ENCODE data around the gene GGT6.
A peak's percentile ranks its signal among the peaks of the same experiment; 100 is the strongest.

The GGT6 gene

DNA sequence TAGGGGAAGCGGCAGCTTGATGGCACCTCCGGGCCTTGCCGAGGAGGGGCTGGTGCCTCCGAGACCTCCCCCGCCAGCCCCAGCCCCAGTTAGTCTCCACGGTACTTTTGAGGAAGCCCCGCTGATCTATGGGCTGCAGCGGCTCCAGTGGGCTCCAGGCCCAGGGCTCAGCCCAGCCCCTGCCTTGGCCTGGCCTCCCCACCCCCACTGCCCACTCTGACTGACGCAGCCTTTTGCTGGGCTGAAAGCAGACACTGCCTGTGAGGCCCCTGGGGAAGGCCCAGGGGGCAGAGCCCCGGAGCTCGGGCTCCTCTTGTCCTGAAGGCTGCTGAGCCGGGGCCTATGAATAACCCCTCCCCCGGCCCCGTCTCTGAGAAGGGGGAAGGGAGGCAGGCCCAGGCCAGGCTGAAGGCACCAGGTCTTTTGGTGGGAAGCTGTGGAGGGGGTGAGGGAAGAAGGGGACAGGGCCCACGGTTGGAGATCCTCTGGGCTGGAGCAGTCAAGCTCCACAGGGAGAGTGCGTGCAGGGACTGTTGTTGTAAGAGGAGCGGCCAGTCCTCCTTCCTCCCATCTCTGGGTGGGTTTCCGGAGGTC lies 16.4 kb upstream of the GGT6 start:
- no peak overlapping the region for H3K4me3 ChIP-seq (ENCODE audit: low read depth, low read length)

DNA sequence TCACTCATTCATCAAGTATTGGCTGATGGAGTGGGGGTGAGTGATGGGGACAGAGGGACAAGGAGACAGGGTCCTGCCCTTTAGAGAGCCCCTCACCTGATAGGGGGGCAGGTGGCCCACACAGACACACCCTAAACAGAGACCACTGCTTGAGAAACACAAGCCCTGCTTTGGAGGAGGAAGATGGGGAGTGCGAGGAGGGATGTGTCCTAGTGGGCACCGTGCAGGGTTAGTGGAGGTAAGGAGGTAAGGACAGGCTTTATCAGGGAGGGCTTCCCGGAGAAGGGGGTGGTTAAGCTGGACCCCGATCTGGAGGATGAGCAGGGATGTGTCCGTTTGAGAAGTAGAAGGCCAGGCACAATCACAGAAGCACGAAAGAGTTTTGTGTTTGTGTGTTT lies 15.8 kb upstream of the GGT6 start:
- no peak overlapping the region for H3K4me3 ChIP-seq (ENCODE audit: low read depth, low read length)

DNA sequence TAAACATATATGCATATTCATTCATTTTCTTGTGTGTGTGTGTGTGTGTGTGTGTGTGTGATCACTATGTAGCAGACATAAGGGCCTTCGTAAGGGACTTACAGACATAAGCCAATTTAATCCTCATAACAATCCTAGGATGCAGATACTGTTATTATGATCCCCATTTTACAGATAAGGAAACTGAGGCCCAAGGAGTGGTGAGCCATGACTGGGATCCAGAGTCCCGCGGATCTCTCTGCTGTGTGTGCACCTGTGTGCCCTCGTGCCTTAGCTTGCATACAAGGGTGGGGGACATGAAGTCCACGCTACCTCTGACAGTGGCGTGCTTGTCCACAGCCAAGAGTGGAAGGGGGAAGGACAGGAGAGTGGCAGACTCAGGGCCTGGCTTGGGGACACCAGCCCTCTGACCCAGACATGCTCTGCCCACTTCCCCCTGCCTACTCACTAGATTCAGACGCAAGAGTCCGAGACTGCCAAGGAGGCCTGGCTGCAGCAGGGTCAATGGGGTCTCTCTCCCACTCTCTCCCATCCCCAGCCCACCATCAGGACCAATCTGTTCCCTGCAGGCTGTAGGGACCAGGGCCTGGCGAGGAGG lies 14.2 kb upstream of the GGT6 start:
- H3K4me3 ChIP-seq (ENCODE audit: low read depth, low read length): no peak overlapping the region

DNA sequence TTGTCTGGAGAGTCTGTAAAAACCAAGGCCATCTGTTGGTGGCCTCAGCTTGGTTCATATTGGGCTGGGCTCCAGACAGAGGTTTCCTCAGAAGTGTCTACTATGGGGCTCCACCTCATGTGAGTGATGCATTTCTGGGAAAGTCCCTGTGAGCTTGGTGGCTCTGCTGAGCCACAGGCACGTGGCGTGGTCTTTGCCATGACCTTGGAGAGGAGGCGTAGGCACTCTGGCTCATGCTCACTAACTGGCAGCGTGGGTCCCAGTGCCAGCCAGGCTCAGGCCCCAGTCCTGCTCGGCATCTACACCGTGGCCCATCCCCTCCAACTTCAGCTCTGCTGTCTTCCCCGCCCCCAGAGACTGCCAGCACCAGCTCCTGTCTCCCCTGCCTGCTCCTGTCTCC lies 13.3 kb upstream of the GGT6 start:
- no peak overlapping the region for H3K4me3 ChIP-seq (ENCODE audit: low read depth, low read length)

DNA sequence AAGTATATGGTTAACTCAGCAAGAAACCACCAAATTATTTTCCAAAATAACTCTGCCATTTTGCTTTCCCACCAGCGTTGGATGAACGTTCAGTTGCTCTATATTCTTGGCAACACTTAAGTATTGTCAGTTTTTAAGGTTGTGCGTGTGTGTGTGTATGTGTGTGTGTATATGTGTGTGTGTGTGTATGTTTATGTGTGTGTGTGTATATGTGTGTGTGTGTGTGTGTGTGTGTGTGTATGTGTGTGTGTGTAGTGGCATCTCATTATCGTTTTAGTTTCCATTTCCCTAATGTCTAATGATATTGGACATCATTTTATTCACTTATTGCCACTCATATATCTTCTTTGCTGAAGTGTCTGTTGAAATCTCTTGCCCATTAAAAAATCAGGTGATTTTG lies 12.7 kb upstream of the GGT6 start:
- H3K4me3 ChIP-seq (ENCODE audit: low read depth, low read length): no peak overlapping the region

DNA sequence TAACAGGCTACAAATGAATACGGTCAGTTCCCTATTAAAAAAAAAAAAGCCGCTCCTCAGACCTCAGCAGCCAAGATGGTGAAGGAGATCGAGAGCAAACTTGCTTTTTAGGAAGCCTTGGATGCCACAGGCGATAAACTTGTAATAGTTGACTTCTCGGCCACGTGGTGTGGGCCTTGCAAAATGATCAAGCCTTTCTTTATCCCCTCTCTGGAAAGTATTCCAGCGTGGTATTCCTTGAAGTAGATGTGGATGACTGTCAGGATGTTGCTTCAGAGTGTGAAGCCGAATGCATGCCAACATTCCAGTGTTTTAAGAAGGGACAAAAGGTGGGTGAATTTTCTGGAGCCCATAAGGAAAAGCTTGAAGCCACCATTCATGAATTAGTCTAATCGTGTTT lies 11.8 kb upstream of the GGT6 start:
- no peak overlapping the region for H3K4me3 ChIP-seq (ENCODE audit: low read depth, low read length)

DNA sequence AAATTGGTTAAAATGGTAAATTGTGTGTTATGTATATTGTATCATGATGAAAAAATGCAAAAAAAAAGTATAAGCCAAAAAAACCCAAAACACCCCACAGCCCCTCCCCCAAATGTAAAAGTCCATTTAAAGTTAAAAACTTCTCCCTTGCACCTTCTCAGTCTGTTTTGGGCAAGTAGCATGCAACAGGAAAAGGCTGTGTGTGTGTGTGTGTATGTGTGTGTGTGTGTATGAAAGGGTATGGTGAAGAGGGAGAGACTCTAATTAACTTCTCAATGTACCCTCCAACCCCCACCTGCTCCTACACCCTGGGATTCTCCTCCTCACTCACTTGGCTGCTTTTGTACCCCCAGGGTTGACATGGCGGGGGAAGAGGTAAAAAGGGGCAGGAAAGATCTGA lies 9.2 kb upstream of the GGT6 start:
- no peak overlapping the region for H3K4me3 ChIP-seq (ENCODE audit: low read depth, low read length)

DNA sequence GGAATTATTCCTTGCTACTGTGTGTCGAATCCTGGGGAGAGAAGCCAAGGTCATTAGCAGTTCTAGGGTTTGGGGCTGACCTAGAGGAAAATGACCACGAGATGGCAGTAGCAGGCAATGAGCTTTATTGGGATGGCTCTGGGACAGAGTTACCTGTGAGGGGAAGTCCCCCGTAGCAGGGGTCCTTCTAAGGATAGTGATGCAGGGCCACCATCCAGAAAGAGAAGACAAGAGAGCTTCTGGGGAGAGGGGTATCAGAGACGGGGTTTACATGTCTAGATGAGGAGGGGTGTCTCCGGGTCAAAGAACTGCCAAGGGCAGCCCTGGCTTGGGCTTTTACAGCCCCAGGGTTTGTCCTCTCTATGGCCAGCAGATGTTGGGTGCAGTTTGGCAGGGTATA lies 6.4 kb upstream of the GGT6 start:
- no peak overlapping the region for H3K4me3 ChIP-seq (ENCODE audit: low read depth, low read length)

DNA sequence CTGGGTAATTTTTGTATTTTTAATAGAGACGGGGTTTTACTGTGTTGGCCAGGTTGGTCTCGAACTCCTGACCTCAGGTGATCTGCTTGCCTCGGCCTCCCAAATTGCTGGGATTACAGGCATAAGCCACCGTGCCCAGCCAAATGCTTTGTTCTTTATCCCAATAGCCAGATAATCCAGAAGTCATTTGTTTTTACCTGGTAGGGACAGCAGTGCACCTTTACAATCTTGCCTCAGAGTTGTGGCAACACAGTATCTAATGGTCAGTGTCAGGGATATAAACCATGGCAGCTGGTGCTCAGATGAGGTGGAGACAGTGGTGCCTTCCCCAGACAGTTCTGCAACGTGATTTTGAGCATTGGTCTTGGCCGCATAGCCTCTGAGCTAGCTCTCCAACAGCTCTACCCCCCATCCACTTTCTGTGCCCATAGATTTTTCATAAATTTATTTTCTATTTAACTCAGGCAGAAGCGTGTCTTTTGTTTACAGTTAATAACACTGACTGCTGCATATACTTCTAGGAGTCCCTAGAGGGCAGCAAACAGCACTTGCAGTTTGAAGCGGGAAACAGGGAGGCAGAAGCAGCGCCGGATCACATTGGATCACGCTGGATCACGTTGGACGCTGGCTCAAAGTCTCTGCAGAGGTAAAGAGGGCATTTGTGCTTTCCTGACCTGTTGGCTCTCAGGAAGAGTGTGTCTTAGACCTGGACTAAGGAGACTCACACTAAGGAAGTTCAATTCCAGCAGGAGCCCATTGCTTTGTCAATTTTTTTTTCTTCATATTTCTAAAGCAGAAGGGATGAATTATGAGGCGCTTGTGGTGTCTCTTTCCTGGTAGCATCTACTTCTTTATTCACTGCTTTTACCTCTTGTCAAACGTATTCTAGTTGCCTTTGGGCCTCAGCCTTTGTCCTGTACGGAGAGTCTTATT lies 5.1 kb upstream of the GGT6 start:
- H3K4me3 ChIP-seq (ENCODE audit: low read depth, low read length): no peak overlapping the region

DNA sequence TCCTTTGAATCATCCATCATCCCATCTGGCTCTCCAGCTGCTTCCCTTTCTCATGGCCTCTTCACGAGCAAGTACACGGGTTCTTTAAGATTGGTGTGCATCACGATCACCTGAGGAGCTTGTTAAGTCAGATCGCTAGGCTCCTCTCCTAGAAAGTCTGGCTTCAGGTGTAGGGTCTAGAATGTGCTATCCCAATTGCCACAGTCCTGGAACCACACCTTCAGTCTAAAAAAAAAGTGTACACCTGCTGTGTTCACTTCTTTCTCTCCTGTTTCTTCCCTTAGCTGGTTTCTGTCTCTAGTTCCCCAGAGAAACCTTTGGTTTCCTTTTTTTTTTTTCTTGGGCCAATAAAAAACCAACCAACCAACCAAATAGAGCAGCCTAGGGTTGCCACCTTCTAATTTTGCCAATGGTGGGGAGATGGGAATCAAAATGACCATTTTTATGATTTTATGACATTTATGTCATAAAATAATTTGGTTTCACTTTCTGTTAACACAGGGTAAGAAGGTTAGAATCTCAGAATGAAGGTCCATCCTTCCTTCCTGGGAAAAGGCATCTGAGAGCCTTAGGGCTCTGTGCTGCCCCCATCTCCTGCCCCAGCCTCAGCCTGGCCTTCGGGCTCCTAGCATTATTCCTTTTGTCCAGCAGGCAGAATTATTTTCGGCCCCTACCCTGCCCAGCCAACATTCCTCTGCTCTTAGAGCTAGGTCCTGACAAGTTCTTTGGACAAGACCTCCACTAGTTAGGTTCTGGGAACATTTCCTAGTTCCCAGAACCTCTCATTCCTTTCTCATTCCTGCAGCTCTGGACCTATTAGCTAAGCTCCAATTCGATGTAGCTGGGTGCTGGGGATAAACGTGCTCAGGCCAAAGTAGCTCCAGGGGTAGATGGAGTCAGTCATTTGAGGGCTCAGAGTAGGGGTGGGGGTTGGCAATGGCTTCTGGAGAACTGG lies 1.9 kb upstream of the GGT6 start:
- no peak overlapping the region for H3K4me3 ChIP-seq (ENCODE audit: low read depth, low read length)

DNA sequence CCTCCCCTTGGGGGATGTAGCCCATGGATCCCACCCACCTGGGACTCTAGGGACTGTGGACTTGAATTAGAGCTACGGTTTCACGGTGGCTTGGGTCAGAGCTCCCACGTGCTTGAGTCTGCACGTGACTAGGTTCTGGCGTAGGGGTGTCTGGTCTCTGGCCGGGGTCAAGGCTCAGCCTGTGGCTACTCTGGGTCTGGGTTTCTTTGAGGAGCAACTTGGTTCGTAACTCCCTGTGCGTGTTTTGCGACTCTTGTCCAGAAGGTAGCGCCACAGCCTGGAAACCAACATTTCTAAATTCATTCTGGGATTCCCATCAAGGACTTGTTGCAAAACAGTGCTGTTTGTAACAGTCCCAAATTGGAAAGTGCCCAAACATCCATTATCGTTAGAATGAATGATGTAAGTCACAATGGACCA lies 470 bp upstream of the GGT6 start:
- H3K4me3 ChIP-seq (ENCODE audit: low read depth, low read length): no peak overlapping the region

DNA sequence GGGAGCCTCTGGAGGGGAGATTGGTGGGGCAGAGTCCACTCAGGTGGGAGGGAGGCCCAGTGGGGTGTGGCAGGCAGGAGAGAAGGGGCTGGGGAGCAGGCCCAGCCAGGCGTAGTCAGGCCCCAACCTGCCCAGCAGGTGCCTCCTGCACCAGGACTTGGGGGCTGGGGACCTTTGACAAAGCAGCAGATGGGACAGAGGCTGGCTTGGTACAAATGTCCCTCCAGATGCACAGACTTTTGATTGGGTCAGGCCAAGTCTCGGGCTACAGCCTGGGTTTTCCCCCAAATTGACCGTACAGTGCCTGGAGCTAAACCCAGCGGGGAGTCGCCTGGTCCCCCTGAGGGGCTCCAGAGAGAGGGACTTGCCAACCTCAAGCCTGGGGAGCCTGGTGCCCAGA lies 411 bp downstream of the GGT6 start:
- H3K4me3 ChIP-seq (ENCODE audit: low read depth, low read length): no peak overlapping the region

DNA sequence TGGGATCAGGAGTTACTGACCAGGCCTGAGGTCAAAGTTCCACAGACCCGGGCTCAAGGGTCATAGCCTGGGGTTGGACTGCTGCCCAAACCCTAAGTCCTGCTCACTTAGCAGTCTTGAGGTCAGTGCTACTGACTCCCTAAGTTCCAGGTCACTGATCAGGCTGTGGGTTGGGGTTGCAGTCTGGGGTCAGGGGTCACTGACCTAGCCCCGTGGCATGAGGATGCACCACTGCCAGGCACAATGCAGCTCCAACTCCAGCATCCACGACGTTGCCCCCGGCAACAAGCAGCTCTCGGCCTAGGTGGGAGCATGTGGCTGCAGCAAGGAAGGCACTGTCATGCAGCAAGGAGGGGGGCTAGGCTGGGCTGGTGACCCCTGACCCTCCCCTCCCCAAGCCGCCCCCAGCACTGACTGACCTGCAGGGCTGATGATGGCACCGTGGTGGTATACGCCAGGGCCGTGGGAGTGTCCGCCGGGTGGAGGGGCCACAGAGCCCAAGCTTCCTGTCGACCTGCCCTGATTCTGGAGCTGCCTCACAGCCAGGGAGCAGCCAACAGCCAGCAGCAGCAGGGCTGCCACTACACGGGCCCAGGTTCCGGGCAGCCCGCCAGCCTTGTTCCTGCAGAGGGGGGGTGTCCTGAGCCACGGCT lies 1.1 kb downstream of the GGT6 start:
- H3K4me3 ChIP-seq (ENCODE audit: low read depth, low read length): no peak overlapping the region

DNA sequence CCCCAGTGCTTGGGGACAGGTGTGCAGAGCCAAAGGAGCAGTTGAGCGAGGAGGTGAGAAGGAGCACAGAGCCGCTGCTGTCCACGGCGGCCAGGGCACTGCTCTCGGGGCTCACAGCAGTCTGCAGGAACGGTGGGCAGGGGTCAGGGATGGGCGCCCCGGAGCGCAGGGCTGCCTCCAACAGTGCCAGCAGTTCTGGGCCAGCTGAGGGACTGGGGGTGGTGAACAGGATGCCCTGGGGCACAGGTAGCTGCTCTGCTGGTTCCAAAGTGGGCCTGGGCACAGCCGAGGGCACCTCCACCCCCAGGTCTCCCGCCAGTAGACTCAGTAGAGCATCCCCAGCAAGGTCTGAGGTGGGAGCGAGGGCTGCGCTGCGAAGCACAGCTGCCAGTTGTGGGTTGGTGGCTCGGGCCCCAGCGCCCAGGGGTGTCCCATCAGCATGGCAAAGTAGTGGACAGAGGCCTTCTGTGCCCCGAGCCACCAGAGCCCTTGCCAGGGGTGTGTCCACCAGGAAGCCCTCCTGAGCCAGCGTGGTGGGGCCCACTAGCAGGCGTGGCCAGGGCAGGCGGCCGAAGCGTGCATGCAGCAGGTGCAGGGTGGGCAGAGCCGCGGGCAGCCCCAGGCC lies 1.9 kb downstream of the GGT6 start:
- no peak overlapping the region for H3K4me3 ChIP-seq (ENCODE audit: low read depth, low read length)

DNA sequence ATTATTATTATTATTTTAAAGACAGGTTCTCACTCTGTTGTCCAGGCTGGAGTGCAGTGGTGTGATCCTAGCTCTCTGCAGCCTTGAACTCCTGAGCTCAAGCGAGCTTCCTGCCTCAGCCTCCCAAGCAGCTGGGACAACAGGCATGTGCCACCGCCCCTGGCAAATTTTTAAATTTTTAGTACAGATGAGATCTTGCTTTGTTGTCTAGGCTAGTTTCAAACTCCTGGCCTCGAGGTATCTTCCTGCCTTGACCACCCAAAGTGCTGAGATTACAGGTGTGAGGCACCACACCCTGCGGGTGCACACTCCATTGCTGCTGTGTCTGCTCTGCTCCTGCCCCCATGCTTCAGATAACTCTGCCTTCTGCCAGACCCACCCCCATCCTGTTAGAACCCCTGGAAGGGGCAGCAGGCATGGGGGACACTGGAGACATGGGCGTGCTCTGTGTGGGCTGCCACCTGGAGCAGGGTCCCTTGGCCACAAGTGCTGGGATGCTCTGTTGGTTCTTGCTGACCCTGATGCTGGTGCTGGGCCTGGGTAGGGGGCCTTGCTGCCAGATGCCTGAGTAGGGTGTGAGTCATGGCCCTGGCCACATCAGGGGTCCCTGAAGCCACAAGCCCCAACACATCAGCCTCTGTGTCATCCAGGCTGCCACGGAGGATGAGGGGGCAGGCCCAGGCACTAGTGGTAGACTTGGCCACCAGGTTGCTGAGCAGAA lies 2.6 kb downstream of the GGT6 start:
- no peak overlapping the region for H3K4me3 ChIP-seq (ENCODE audit: low read depth, low read length)

DNA sequence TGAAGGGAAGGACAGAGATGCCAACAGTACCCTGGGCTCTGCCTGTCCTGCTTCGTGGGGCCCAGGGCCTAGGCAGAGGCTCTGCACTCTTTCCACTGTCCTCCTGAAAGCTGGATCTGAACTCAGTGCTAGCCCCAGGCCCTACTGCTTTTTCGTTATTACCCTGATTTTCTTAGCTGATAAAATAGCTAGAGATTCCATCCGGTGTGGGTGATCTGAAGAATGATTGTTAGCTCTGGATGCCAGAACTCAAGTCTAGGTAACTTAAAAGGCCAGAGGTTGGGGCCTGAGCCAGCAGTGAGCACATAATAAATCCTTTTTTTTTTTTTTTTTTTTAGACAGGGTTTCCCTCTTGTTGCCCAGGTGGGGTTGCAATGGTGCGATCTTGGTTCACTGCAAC lies 3.4 kb downstream of the GGT6 start:
- no peak overlapping the region for H3K4me3 ChIP-seq (ENCODE audit: low read depth, low read length)

DNA sequence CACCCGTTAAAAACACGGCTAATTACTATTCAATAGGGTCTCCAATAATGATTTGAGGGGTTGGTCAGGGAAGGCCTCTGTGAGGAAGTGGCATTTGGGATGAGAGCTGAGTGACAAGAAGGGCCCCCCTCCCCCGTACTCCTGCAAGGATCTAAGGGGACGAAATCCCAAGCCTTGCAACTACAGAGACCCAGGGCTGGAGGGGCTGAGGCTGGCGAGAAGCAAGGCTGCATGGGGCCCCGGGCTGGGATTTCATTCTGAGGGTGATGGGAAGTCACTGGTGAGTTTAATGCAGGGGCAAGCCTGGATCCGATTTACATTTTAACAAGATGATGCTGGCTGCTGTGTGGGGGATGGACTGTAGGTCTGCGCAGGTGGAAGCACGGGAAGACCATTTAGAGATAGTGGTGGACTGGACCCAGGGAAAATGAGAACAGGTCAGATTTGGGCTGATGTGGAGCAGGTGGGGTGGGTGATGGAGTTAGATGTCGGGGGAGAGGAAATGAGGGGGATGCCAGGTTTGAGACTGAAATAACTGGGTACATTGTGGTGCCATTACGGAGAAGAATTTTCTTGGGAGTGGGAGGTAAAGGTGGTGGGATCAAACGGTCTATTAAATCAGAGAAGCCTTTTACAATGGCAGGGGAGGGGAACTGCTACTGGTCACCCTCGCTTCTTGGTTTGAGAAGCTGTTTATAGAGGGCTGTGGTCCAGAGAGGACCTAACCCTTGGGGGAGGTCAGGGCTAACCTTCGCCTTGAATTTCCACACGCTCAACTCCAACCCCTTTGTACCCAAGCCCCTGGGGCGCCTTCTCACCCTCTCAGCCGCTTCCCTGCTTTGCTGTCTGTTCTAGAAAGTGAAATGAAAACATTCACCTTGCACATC lies 4.3 kb downstream of the GGT6 start:
- peak overlapping the region; percentile 94 for H3K4me3 ChIP-seq (ENCODE audit: low read depth, low read length)

DNA sequence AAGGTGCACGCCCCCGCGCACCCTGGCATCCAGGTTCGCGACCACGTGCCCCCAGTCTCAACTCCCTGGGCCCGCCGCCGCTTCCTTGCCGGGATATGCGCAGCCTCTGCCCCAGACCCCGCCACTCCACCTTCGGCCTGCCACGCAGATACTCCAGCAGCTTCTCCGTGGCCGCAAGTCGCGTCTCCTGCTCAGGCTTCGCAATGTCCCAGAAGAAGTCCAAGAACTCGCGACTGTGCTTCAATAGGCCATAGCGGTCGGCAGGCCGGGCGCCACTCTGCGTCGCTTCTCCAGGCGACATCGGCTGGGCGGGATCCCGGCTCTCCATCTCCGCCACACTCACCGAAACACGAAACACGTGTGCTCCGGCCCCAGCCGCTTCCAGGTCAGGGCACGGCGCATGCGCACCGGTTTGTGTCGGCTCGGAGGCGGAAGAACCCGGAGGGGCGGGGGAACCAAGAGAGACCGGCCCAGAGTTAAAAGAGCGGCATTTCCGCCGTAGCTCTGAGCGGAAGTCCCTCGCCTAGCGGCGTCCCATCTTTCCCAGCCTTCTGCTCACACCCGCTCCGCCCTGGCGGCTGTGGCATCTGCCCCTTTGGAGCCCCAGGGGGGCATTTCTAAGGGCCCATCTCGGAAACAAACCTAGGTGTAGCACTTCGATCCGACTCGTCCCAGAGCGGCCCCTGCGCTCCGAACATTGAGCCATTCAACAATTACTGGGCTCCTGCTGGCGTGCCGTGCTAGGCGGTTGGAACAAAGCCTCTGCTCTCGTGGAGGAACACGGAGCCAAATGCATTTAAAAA lies 5.2 kb downstream of the GGT6 start, which contains the start of gene MYBBP1A:
Gene MYBBP1A, minus strand, starts transcription at position 388 of the 803 bp plus-strand sequence. Its CDS starts 60 bp downstream, at position 328.
- H3K4me3 ChIP-seq (ENCODE audit: low read depth, low read length): peak within 1 kb of the TSS; percentile 94

Data from iPS-11a (cell line).